Subcutaneous abdominal adipose tissue (tissue), 5 donors: ENCODE results near the gene UBL7.
A peak's percentile ranks its signal among the peaks of the same experiment; 100 is the strongest.
"Not testable (repeated sequence)": the region's sequence is repeated elsewhere in the genome, so short reads cannot be mapped to it uniquely, and the experiment has no call there.

Experiments
- H3K27ac ChIP-seq: one replicate; pipeline ENCODE4 v1.7.0; 2013; ENCODE audit warnings: low read depth, mild to moderate bottlenecking, inconsistent platforms, low read length, moderate library complexity
- H3K27me3 ChIP-seq, 5 donors: one replicate each; pipeline ENCODE4 v1.7.0; 2013; ENCODE audit warnings: low read length in 5 of 5, inconsistent platforms in 1 of 5; ENCODE audit not compliant: control insufficient read depth in 5 of 5, insufficient read depth in 4 of 5
- H3K36me3 ChIP-seq, 5 donors: one replicate each; pipeline ENCODE4 v1.7.0; 2013; ENCODE audit warnings: low read length in 5 of 5; ENCODE audit not compliant: control insufficient read depth in 5 of 5, insufficient read depth in 5 of 5
- H3K4me1 ChIP-seq, 5 donors: one replicate each; pipeline ENCODE4 v1.7.0; 2013; ENCODE audit warnings: low read length in 5 of 5, mild to moderate bottlenecking in 3 of 5, moderate library complexity in 1 of 5; ENCODE audit not compliant: control insufficient read depth in 5 of 5, insufficient read depth in 5 of 5
- H3K4me3 ChIP-seq, 5 donors: one replicate each; pipeline ENCODE4 v1.7.0; 2013; ENCODE audit warnings: low read length in 5 of 5, low read depth in 1 of 5
- H3K9ac ChIP-seq, 5 donors: one replicate each; pipeline ENCODE4 v1.7.0; 2013; ENCODE audit warnings: low read length in 5 of 5, mild to moderate bottlenecking in 4 of 5, moderate library complexity in 3 of 5
- H3K9me3 ChIP-seq, 5 donors: one replicate each; pipeline ENCODE4 v1.7.0; 2013; ENCODE audit warnings: low read length in 5 of 5; ENCODE audit not compliant: control insufficient read depth in 5 of 5
- donor health status: healthy.
- donor health status: healthy.
- donor health status: healthy.
- donor health status: healthy.
- donor health status: healthy.

The UBL7 gene

GRCh38 chr15:74464897-74465296 is 3.9 kb upstream of the UBL7 start:
- Histone ChIP-seq H3K27me3 (no peaks in the 10 kb centered on the region), H3K4me3 (no peak overlapping the region), H3K27ac (no peak overlapping the region), H3K9me3 (no peaks in the 10 kb centered on the region), H3K4me1 (peaks cover 2 to 20% (median 18%) of the 10 kb centered on the region in 5 donors), H3K36me3 (peaks cover 0 to 4% (median 0%) of the 10 kb centered on the region in 5 donors), H3K9ac (no peak overlapping the region)

DNA sequence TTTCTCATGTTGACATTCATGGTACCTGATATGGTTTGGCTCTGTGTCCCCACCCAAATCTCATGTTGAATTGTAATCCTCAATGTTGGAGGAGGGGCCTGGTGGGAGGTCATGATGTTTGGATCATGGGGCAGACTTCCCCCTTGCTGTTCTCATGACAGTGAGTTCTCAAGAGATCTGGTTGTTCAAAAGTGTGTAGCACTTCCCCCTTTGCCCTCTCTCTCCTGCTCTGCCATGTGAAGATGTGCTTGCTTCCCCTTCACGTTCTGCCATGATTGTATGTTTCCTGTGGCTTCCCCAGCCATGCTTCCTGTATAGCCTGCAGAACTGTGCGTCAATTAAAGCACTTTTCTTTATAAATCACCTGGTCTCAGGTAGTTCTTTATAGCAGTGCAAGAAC is 3.3 kb upstream of the UBL7 start:
- Histone ChIP-seq H3K27me3 (no peaks in the 10 kb centered on the region), H3K9me3 (no peaks in the 10 kb centered on the region), H3K27ac (no peak overlapping the region), H3K4me3 (no peak overlapping the region), H3K36me3 (peaks cover 0 to 4% (median 0%) of the 10 kb centered on the region in 5 donors), H3K9ac (no peak overlapping the region), H3K4me1 (peaks cover 2 to 21% (median 19%) of the 10 kb centered on the region in 5 donors)

DNA sequence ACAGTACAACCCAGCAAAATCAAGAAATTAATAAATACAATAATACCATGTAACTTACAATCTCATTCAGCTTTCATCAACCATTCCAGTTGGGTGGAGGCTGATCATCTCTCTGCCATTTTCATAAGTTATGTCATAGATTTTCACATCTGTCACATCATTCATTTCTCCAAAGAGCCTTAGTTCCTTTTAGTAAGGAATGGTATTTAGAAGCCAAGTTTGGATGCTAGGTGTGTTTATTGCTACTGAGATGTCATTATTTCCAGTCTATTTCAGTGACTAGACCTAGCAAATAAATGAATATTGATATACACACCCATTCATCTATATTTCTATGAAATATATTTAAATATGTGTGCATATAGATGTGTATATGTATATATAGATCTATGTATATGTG is 2.7 kb upstream of the UBL7 start:
- peaks cover 2 to 21% (median 19%) of the 10 kb centered on the region in 5 donors for H3K4me1 ChIP-seq
- H3K27ac ChIP-seq = no peak overlapping the region
- no peaks in the 10 kb centered on the region for H3K9me3 ChIP-seq
- H3K27me3 ChIP-seq = no peaks in the 10 kb centered on the region
- H3K4me3 ChIP-seq = no peak overlapping the region
- H3K36me3 ChIP-seq = peaks cover 0 to 3% (median 0%) of the 10 kb centered on the region in 5 donors
- no peak overlapping the region for H3K9ac ChIP-seq

DNA sequence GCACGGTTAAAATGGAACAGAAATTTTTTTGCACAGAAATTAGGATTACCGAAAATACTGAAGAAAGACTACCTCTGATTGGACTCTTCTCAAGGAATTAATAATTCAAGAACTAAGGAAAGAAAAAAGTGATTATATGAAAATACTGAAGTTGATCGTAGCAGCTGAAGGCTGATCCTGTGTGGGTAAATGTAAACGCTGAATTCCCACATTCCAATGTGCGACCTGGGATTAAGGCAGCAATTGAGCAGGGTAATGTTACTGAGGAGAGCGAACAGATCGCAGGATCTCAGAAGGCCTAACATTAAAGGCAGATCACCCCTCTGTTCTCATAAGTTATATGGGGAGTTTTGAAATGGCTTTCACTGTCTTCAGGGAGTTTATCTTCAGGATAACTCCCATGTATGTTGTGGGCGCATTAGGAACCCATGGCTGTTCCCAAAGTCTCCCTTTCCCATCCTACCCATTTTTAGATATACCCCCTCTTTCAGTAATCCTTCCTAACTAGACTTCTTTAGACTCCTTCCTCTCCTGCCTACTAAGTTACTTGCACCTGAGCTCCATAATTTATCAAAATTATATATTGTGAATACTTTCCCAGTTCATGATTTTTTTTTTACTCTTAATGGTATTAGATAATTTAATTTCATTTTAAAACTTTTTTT is 1.0 kb upstream of the UBL7 start:
- H3K27me3 ChIP-seq = no peaks in the 10 kb centered on the region
- H3K27ac ChIP-seq = peak overlapping the region; percentile 89
- H3K4me1 ChIP-seq = peaks cover 2 to 21% (median 19%) of the 10 kb centered on the region in 5 donors
- peaks cover 0 to 11% (median under 1%) of the 10 kb centered on the region in 5 donors for H3K36me3 ChIP-seq
- H3K9ac ChIP-seq = peak overlapping the region; percentile 82 to 98 (median 90)
- H3K4me3 ChIP-seq = peak overlapping the region; percentile 91 to 97 (median 93)
- H3K9me3 ChIP-seq = no peaks in the 10 kb centered on the region

DNA sequence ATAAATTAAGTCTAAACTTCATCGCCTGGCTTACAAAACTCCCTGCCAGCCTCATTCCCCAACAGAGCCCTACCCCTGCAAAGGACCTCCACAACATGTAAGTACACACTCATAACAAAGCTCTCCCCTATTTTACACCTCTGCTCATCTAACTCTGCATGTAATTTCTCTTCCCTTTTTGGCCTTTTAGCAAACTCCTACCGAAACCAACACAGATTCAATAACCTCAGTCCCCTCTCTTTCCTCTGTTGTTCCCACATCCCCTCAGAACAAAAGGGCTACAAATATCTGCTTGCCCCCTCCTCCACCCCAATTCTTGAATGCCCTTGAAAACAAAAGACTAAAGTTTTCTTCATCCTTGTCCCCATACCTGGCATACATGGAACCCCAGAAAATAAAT is 662 bp downstream of the UBL7 start:
- peak overlapping the region; percentile 91 to 99 (median 95) for H3K4me3 ChIP-seq
- no peaks in the 10 kb centered on the region for H3K9me3 ChIP-seq

GRCh38 chr15:74459798-74460197 is 1.2 kb downstream of the UBL7 start:
- H3K9ac ChIP-seq, H3K4me3 ChIP-seq, H3K27me3 ChIP-seq, H3K27ac ChIP-seq, H3K9me3 ChIP-seq: not testable (repeated sequence)
- H3K4me1 ChIP-seq = peaks cover 2 to 21% (median 19%) of the 10 kb centered on the region in 5 donors
- H3K36me3 ChIP-seq = peaks cover 4 to 28% (median 15%) of the 10 kb centered on the region in 5 donors

More for the DNA sequence above, 662 bp downstream of the UBL7 start:
- Histone ChIP-seq H3K36me3 (peaks cover 2 to 23% (median 13%) of the 10 kb centered on the region in 5 donors), H3K27me3 (no peaks in the 10 kb centered on the region), H3K4me1 (peaks cover 2 to 21% (median 19%) of the 10 kb centered on the region in 5 donors), H3K27ac (peak overlapping the region; percentile 89), H3K9ac (peak overlapping the region; percentile 82 to 98 (median 90))

DNA sequence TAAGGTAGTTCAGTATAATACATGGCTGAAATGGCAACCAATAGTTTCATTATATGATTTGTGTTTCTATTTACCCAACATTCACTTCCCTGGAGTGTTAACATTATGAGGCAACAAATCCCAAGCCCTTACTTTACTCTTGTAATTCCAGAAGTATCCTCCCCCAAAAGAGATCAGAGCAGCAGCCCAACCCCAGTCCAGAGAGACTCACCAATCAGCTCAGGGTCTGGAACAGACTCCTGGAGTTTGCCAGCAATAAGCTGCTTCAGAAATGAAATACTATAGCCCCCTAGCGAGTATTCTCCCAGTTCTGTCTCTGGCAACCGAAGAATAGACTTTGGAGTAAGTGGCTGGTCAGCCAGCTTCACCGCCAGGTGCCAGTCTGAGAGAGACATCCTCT is 2.5 kb downstream of the UBL7 start:
- H3K4me1 ChIP-seq = peaks cover 2 to 21% (median 19%) of the 10 kb centered on the region in 5 donors
- H3K9ac ChIP-seq = no peak overlapping the region
- H3K27me3 ChIP-seq = no peaks in the 10 kb centered on the region
- no peaks in the 10 kb centered on the region for H3K9me3 ChIP-seq
- H3K36me3 ChIP-seq = peaks cover 9 to 37% (median 21%) of the 10 kb centered on the region in 5 donors
- no peak overlapping the region for H3K4me3 ChIP-seq
- no peak overlapping the region for H3K27ac ChIP-seq

DNA sequence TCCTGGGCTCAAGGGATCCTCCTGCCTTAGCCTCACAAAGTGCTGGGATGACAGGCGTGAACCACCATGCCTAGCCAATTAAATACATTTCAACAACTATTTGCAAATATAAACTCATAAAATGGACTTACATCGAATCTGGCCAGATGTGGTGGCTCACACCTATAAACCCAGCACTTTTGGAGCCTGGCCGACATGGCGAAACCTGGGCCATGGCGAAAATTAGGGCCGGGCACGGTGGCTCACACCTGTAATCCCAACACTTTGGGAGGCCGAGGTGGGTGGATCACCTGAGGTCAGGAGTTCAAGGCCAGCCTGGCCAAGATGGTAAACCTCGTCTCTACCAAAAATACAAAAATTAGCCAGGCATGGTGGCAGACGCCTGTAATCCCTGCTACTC is 3.9 kb downstream of the UBL7 start:
- H3K9ac ChIP-seq, H3K27ac ChIP-seq, H3K4me3 ChIP-seq, H3K27me3 ChIP-seq, H3K9me3 ChIP-seq: not testable (repeated sequence)
- Histone ChIP-seq H3K36me3 (peaks cover 11 to 50% (median 30%) of the 10 kb centered on the region in 5 donors), H3K4me1 (peaks cover 2 to 23% (median 19%) of the 10 kb centered on the region in 5 donors)

GRCh38 chr15:74454764-74455500 is 6.0 kb downstream of the UBL7 start:
- H3K4me3 ChIP-seq = no peak overlapping the region
- no peaks in the 10 kb centered on the region for H3K27me3 ChIP-seq
- H3K36me3 ChIP-seq = peaks cover 11 to 70% (median 47%) of the 10 kb centered on the region in 5 donors
- peaks cover 0 to 12% (median 8%) of the 10 kb centered on the region in 5 donors for H3K4me1 ChIP-seq
- no peak overlapping the region for H3K9ac ChIP-seq
- H3K9me3 ChIP-seq = no peaks in the 10 kb centered on the region
- H3K27ac ChIP-seq = no peak overlapping the region
